DMS53 (cell line): ENCODE results near the gene TM9SF1.

Source experiments
- DNase-seq: peaks from one replicate; lab custom pipeline; 2025; lab: John Stamatoyannopoulos, UW

TM9SF1 gene, protein sequence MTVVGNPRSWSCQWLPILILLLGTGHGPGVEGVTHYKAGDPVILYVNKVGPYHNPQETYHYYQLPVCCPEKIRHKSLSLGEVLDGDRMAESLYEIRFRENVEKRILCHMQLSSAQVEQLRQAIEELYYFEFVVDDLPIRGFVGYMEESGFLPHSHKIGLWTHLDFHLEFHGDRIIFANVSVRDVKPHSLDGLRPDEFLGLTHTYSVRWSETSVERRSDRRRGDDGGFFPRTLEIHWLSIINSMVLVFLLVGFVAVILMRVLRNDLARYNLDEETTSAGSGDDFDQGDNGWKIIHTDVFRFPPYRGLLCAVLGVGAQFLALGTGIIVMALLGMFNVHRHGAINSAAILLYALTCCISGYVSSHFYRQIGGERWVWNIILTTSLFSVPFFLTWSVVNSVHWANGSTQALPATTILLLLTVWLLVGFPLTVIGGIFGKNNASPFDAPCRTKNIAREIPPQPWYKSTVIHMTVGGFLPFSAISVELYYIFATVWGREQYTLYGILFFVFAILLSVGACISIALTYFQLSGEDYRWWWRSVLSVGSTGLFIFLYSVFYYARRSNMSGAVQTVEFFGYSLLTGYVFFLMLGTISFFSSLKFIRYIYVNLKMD

DNA sequence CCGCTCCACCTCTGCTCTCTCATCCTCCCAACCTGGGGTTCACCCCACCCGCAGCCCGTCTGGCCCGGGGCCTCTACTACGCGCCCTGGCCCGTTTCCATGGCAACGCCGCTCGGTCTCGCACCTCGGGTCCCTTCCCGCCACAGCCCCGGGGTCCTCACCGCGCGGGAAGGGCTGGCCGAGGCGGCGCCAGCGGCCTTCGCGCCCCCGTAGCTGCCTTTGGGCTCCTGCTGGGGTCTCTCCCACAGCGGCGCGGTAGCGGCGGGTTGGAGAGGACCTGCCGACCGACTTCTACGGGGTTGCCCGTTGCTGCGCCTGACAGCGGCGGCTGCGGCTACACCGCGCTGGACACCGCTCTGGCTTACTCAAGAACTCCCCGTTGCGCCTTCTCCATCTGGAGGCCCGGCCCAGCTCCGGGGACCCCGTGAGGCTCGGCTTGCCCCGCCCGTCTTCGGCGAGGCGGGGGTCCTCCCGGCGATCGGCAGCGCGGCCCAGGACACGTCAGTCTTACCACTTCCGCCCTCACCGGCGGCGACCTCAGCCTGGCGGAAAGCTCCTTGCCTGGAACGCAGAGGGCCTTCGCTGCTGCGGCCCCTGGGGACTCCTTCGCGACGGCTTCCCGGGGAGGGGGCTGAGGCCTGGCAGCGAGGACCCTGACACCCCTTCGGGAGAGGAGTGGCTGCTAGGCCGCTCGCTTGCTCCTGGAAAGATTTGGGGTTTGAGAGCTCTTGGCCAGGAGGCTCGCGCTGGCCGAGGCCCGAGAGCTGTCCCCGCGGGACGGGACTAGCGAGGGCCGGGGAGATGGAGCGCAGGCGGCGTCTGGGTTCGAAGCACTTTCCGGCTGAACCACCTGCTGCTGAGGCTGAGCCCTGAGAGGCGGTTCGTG is at the start of gene TM9SF1:
Gene TM9SF1 (minus strand): TSS at position 256 of the 885 bp plus-strand sequence. CDS start 422 bp downstream, outside the sequence.
- peak; percentile 91 for DNase-seq

DNA sequence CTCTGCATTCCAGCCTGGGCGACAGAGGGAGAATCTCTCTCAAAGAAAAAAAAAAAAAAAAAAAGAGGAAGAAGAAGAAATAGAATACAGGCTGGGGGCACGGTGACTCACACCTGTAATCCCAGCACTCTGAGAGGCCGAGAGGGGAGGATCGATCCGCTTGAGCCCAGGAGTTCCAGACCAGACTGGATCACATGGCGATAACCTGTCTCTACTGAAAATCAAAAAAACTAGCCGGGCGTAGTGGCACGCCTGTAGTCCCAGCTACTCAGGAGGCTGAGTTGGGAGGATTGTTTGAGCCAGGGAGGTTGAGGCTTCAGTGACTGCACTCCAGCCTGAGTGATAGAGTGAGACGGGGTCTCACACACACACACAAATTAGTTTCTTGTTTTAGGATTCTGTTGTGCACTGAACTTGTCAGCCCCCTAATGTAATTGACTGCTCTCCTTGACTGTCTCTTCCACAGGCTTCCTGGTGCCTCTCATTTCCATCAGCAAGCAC is 48.1 kb upstream of the TM9SF1 start:
- DNase-seq = peak; percentile 72

DNA sequence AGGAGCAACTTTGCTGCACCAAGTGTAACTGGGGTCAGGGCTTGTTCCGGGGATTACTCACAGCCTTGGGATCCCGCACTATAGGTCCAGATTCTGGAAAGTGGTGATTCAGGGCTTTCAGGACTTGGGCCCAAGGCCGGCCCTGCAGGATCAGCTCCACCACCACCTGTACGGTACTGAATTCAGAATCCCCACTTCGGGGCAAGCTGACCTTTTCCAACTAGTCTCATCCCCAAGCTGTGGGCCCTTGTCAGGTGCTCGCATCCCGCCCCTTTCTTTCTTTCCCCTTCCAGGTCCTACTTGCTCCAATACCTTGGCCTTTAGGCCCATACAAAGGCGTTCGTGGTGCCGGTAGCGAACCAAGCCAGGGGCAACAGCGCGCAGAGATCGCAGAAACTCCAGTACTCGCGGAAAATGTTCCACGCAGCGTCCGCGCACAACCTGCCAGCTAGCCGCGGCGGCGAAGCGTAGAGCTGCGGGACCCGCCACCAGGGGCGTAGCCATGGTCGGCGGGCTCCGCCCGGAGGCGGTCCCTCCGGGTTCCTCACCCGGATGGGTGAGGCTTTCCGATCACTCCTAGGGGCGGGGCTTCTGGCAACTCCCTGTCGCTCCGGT is 46.7 kb upstream of the TM9SF1 start:
- peak; percentile 95 for DNase-seq

DNA sequence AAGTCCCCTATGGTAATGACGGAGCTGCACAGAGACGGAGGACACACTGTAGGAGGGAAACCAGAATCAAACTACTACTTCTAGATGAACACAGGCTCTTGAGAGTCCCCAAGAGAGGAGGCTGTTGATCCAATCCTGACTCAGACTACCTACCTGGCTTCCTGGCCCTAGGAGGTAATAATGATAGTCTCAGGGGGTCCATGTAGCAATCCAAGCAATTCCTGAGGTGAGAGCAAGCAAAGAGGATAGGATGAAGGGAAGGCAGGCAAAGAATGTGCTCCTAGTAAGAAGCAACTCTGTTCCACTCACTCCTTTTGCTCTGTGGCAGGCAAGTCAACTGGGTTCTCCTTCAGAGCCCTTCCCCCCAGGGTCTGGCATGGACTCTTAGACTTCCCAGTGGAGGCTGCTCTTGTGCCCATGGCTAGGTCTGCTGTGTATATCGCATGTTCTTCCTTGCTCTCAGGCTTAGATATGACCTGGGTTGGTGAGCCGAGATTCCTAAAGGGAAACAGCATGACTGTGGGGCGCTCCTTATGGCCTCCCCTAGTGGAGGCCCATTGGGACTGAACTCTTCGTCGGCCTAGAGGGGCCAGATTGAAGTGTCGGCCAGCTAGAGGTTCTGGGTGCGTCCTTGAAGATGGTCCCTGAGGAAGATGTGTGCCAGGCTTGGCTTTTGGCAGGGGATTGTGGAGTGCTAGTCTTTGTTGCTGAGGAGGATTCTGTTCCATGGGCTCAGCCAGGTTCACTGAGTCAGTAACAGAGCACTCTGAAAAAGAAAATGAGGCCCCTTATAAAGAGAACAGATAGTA is 45.1 kb upstream of the TM9SF1 start:
- DNase-seq = no peak

DNA sequence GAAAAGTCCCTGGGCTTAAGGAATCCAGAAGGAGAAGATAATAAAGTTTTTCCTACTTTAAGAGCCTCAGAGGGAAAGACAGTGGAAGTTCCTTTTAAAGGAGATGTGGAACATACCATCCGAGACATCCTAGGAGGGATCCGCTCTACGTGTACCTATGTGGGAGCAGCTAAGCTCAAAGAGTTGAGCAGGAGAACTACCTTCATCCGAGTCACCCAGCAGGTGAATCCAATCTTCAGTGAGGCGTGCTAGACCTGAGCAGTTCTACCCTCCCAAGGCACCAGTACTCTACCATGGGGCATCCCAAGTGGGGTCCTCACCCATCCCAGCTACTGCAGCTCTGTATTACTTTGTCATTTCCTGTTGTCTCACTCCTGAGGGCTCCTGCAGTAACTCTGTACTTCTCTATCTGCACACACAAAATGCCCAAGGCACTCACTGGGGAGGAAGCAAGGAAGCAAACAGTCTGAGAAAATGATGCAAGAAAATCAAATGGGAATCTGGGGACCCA is 43.3 kb upstream of the TM9SF1 start:
- no peak for DNase-seq

DNA sequence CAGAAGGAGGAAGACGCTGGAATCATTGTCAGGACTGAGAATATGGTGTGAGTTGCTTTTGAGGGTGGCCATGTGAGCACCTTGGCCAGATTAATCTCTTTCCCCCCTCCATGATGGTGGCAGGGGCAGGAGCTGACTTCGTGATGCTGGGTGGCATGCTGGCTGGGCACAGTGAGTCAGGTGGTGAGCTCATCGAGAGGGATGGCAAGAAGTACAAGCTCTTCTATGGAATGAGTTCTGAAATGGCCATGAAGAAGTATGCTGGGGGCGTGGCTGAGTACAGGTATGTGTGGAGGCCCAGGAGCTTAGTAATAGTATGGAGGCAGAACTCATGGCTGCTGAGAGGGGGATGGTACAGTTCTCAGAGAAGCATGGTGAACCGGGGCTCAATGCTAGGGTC is 42.9 kb upstream of the TM9SF1 start:
- DNase-seq = no peak

DNA sequence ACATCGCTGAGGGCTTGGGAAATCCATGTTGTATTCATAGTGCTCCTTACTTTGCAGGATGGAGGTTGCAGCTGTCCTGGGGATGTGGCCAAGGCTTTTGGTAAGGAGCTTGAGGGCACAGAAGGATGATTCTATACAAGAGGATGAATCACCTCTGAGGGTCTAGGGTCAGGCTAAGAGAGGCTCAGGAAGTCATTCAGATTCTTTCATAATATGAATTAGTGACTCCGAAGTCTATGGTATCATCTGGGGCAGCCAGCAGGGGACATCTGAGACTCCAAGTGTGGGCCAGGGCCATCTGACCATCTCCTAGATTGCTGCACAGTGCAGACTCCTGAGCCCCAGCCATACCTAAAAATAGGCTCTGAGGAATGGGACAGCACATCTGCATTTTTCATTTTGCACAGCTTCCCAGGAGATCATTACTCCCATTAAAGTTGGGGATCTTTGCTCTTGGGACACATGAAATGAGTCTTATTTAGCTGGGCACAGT is 42.3 kb upstream of the TM9SF1 start:
- DNase-seq = no peak

DNA sequence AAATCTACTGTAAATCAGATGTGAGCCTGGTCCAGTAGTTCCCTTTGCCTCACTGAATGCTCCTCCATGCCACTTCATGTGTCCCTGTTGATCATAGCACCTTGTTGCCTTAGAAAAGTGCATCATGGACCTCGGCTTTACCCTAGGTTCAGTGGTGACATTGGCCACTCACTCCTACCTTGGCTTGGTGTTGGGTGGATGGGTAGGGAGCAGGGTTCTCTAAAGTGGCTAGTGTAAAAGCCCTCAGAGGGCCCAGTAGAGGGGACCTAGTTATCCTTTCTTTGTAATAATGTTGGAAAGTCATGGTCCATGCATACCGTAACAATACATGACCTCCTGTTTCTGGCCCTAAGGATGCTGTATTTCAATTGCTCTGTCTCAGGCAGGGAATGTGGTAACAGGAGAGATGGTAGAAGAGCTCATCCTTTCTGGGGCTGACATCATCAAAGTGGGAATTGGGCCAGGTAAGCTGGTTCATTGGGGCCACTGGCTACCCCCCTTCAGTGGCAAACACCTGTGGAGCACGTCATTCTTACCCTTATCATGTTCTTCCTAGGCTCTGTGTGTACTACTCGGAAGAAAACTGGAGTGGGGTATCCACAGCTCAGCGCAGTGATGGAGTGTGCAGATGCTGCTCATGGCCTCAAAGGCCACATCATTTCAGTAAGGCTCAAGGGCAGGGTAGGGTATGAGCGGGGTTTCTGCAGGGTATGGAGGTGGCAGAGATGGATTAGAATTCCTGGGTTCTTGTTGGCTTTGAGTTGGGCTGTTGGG is 41.6 kb upstream of the TM9SF1 start:
- no peak for DNase-seq

DNA sequence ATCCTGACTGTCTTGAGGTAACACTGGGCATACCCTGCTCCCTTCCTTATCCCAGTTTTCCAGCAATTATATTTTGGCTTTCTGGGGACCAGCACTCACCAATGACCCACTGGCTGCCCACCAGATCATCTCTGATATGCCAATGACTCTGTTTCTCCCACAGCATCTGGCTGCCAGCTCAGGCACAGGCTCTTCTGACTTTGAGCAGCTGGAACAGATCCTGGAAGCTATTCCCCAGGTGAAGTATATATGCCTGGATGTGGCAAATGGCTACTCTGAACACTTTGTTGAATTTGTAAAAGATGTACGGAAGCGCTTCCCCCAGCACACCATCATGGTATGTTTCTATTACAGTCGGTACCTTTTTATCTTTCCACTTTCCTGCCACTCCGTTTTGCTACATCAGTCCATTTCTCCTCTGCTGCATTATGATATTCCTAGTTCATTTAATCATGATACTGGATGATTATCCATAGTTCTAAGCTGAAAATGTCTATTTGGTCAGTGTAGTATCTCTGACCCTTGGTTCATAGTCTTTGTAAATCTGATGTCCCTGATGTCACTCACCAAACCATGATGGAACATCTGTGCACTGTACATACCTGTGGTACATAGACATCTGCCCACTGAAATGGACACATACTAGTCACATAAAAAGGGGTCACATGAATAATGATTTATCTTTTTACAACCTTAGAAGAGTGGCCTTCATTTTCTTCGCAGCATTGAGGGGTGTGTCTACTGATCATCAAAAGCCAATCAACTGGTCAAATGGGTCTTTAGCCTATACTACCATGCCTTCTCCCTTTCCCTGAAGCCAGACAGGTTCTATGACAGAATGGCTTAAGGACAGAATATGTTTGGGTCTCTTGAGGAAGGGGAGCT is 40.8 kb upstream of the TM9SF1 start:
- DNase-seq = no peak

DNA sequence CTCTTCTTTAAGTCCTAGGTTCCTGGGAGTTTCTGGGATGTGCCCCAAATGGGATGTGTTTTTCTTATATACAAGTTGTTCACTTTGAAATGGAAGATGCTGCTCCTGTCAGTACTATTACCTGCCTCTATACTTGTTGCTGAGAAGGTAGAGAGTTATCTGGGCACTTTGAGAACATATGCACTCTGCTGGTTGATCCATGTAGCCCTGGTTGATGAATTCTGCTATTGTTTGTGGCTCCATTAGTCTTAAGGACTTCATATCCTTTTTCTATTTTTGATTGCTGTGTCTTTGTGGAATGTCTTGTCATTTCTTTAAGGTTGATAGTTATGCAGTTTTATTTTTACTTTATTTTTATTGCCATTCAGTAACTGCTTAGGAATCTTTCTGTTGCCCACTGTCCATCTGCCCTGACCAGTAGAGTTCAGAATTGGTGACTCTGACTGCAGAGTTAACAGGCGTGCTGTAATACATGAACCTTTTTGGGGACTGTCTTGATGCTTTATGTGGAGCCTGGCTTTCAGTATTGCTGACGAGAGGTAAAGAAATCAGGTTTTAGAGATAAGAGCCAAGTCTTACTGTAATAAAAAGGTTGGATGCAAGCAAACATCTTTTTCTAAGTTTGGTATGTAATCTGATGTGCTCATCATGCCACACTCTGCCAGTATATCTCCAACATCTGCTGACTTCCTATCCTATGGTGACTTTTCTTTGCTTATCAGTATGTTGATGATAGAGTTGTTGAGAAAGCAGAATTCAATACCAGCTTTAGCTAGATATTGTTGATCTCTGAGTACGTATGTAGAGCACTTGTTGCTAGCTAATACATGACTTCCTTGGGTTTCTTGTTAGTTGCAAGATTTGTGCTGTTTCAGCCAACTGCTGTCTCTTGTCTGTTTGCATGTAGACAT is 39.1 kb upstream of the TM9SF1 start:
- no peak for DNase-seq

DNA sequence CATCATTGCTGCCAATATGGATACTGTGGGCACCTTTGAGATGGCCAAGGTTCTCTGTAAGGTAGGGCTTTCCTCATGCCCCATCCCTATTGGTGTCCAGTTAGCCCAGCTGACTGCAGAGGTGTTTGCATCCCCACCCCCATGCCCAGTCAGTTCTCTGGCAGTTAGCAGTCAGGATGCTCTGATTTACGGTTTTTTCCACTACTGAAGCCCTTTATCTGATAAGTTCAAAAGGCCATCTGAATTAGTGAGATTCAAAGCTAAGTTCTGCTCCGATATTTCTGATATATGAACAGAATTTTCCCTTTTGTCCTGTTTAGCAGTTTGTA is 38.3 kb upstream of the TM9SF1 start:
- DNase-seq = peak; percentile 29

DNA sequence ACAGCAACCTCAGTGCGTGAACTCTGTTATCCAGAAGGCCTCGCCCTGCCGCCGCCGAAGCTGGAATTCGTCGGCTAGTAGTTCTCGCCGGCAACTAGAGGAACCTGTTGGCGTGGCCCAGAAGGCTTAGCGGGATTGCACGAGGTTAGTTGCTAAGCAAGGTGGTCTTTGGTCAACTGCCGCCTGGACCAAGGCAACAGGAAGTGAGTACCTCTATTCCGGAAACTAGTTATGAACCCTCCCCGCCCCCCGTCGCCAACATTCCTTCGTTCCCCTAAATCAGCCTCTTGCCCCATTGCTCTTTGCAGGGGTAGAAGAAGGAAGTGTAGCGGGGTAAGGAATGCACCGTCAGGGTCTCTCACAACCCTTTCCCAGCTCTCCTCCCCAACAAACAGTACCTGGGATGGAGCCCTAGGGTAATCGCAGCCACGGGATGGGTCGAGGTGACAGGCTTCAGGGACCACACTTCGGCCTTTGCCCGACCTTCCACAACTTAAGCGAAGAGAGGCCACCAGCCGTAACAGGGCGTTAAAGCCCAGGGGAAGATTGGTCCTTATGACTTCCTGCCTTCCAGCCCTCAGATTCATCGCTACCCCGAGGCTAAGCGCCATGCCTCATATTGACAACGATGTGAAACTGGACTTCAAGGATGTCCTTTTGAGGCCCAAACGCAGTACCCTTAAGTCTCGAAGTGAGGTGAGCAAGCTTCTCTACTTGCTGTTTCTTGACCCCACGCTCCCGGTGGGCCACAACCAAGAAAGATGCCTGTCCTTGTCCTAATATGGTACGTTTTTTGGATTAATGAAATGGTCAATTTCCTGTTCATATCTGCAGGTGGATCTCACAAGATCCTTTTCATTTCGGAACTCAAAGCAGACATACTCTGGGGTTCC is 37.6 kb upstream of the TM9SF1 start, which contains the start of gene GMPR2:
Gene GMPR2 (plus strand): TSS at position 285 of the 893 bp plus-strand sequence. CDS start 325 bp downstream, at position 610.
- no peak for DNase-seq

DNA sequence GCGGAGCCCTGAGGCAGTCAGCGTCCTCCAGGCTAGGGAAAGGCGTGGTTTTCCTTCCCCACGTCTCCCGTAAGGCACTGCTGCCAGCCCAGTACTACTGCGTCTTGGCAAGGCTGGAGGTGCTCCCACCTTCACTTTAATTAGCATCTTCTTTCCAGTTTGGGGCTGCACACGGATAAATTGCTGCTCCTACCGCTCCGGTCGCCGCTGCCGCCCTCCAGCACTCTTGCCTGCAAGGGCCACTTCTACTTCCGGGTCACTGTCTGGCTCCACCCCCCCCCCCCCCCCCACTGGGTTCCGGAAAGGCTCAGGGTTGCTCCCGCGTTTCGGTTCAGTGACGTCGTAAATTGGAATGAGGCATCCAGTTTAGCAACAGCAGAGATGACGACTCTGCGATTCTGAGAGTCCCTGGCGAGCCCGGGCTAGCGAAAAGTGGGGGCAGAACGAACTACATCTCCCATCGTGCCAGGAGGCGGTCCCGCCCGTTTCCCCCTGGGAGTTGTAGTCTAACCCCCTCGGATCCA is 36.9 kb upstream of the TM9SF1 start, which contains the start of gene NEDD8:
Gene NEDD8 (minus strand): TSS at position 247 of the 524 bp plus-strand sequence. CDS start 100 bp downstream, at position 147.
- DNase-seq = peak; percentile 86

DNA sequence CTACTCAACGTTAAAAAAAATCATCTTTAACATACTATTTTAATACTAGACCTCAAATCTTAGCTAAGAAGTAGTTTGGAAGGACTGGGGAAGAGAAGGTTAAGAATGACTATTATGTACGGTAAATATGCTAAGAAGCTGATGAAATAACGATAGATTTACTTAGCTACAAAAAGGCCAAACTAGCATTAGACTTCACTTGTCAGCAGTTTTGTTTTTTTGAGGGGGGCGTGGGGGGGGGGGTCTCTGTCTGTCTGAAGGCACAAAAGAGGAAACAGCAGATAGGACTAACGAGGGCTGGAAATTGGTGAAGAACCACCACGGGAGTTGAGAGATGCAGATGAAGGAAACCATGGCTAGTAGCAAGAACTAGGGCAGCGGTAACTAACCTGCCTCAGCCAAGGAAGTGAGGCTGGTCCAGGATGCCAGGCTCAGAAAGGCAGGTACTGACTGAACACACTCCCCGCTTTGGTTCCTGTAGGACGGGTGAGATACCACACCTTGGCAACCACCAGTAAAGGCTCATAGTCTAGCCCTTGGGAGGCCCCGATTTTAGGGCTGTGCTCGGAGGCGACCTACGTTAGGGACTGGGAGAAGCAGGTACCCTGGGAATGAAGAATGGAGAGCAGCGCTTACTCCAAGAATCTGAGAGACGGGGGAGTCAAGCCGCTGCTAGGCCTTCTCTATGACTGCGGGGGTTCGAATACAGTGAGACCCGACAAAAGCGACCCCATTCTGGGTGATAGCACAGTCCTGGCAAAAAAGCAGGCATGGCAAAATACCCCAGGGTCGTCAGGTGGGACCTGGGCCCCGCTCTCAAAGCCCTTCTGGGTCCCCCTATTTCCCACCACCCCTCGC is 36.3 kb upstream of the TM9SF1 start:
- peak; percentile 41 for DNase-seq

DNA sequence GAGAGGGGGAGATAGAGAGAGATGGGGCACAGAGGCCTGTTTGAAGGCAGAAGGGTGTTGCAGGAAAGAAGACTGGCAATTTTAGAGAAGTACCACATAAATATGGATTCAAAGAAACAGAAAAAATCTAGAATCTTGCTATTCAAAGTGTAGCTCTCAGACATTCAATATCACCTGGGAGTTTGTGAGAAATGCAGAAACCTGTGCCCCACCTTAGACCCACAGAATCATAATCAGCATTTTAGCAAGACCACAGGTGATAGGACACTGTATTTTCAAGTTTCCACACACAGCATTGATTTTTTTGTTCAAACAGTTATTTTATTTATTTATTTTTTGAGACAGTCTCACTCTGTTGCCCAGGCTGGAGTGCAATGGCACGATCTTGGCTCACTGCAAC is 33.7 kb upstream of the TM9SF1 start:
- DNase-seq = no peak
